ENCODE results near the gene SNX25.
A peak's percentile ranks its signal among the peaks of the same experiment; 100 is the strongest.

SNX25 gene

DNA sequence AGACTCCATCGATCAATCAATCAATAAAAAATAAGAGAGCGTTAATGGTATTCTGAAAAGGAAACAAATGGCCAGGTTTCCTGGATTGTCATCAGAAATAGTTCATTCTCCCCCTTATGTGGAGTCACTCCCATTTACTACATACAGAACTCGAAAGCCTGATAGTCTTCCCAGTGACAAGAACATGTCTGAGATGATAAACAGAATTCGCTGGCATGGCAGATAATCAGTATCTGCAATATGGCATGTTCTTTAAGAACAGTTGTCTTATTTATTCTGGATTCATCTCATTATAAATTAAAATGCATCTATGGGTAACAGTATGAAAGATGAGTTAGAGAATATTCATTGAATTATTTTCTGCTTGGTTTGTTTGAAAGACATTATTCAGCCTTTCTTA lies 124.9 kb downstream of the SNX25 start:
- H3K9me3 ChIP-seq (ENCODE audit: control extremely low read depth in 1 of 5, control insufficient read depth in 4 of 5, insufficient read depth in 2 of 5, low read depth in 1 of 5, low read length in 4 of 5): peaks cover 0 to 4% (median 3%) of the 10 kb centered on the region in 5 experiments
- WGBS (ENCODE audit: insufficient coverage): 100% methylated on average over 1 of the region's 4 CpGs
- ChIA-PET POLR2A (no interaction called here), CTCF (no interaction called here)
- H3K4me3 ChIP-seq (ENCODE audit: control insufficient read depth in 1 of 7, extremely low read depth in 1 of 7, insufficient read depth in 4 of 7, low read depth in 2 of 7, low read length in 6 of 7): no peak overlapping the region
- no peak for DNase-seq
- no peaks in the 10 kb centered on the region for H3K27me3 ChIP-seq (replicated peaks in 2 of 5; ENCODE audit: control insufficient read depth in 4 of 5, insufficient read depth in 5 of 5, low read length in 4 of 5)
- H3K27ac ChIP-seq (ENCODE audit: insufficient read depth in 1 of 2, low read depth in 1 of 2, low read length in 2 of 2, poor library complexity in 1 of 2, severe bottlenecking in 2 of 2): no peak overlapping the region
- no peaks in the 10 kb centered on the region for H3K4me1 ChIP-seq (ENCODE audit: control extremely low read depth in 1 of 4, control insufficient read depth in 4 of 4, insufficient read depth in 4 of 4, low read length in 3 of 4)
- H3K36me3 ChIP-seq (ENCODE audit: control insufficient read depth in 4 of 4, insufficient read depth in 4 of 4, low read length in 3 of 4): no peaks in the 10 kb centered on the region

- Histone ChIP-seq H3K27me3 (replicated peaks in 2 of 5; ENCODE audit: control insufficient read depth in 4 of 5, insufficient read depth in 5 of 5, low read length in 4 of 5) (no peaks in the 10 kb centered on the region), H3K4me1 (ENCODE audit: control extremely low read depth in 1 of 4, control insufficient read depth in 4 of 4, insufficient read depth in 4 of 4, low read length in 3 of 4) (no peaks in the 10 kb centered on the region), H3K9me3 (ENCODE audit: control extremely low read depth in 1 of 5, control insufficient read depth in 4 of 5, insufficient read depth in 2 of 5, low read depth in 1 of 5, low read length in 4 of 5) (no peaks in the 10 kb centered on the region), H3K36me3 (ENCODE audit: control insufficient read depth in 4 of 4, insufficient read depth in 4 of 4, low read length in 3 of 4) (no peaks in the 10 kb centered on the region), H3K4me3 (ENCODE audit: control insufficient read depth in 1 of 7, extremely low read depth in 1 of 7, insufficient read depth in 4 of 7, low read depth in 2 of 7, low read length in 6 of 7) (no peak overlapping the region), H3K27ac (ENCODE audit: insufficient read depth in 1 of 2, low read depth in 1 of 2, low read length in 2 of 2, poor library complexity in 1 of 2, severe bottlenecking in 2 of 2) (no peak overlapping the region)
- CTCF ChIA-PET: no interaction called here
- 100% methylated on average over 1 of the region's 1 CpG for WGBS (ENCODE audit: insufficient coverage)
- DNase-seq: no peak
- POLR2A ChIA-PET: interaction anchor here (0.6 kb wide), 1 partner anchor 9 kb away, joined by 3 read pairs; no protein-coding TSS in a partner anchor
These were observed 126.2 kb downstream of the SNX25 start for GRCh38 chr4:185335579-185335978.

DNA sequence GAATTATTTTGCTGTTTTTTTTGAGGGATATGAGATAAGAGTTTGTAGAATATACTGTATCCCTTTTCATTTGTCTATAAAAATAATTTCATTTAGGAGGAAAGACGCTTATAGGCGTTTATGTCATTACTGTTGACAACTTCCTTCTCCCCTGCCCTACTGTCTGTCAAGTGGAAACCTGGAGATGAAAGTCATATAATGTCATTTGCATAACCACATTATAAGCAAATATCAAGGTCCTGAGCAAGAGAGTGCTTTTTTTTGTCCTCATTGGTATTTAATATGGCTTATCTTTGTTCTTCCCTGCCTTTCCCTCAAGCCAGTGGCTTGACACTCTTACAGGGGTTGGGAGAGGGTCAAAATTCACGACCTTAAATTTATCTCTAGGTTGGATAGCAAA lies 130.5 kb downstream of the SNX25 start:
- ChIA-PET POLR2A (no interaction called here), CTCF (no interaction called here)
- no peaks in the 10 kb centered on the region for H3K36me3 ChIP-seq (ENCODE audit: control insufficient read depth in 4 of 4, insufficient read depth in 4 of 4, low read length in 3 of 4)
- no peaks in the 10 kb centered on the region for H3K27me3 ChIP-seq (replicated peaks in 2 of 5; ENCODE audit: control insufficient read depth in 4 of 5, insufficient read depth in 5 of 5, low read length in 4 of 5)
- H3K4me1 ChIP-seq (ENCODE audit: control extremely low read depth in 1 of 4, control insufficient read depth in 4 of 4, insufficient read depth in 4 of 4, low read length in 3 of 4): peaks cover 0 to 7% (median 2%) of the 10 kb centered on the region in 4 experiments
- DNase-seq: no peak
- no peak overlapping the region for H3K4me3 ChIP-seq (ENCODE audit: control insufficient read depth in 1 of 7, extremely low read depth in 1 of 7, insufficient read depth in 4 of 7, low read depth in 2 of 7, low read length in 6 of 7)
- 100% methylated on average over 1 of the region's 3 CpGs for WGBS (ENCODE audit: insufficient coverage)
- H3K27ac ChIP-seq (ENCODE audit: insufficient read depth in 1 of 2, low read depth in 1 of 2, low read length in 2 of 2, poor library complexity in 1 of 2, severe bottlenecking in 2 of 2): no peak overlapping the region
- no peaks in the 10 kb centered on the region for H3K9me3 ChIP-seq (ENCODE audit: control extremely low read depth in 1 of 5, control insufficient read depth in 4 of 5, insufficient read depth in 2 of 5, low read depth in 1 of 5, low read length in 4 of 5)

DNA sequence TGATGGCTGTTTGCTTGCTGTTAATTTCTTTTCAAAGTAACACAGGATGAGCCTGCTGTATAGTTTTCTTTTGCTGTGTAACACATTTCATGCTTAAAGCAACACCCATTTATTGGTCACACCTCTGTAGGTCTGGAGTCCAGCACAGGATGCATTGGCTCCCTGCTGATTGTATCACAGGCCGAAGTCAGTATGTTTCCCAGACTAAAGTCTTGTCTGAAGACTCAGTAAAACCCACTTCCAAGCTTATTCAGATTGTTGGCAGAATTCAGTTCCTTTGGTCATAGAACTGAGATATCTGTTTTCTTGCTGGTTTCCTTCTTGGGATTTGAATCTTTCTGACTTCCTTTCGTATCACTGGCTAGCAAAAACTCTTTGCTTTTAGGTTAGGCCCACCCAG lies 132.0 kb downstream of the SNX25 start:
- no peak overlapping the region for H3K4me3 ChIP-seq (ENCODE audit: control insufficient read depth in 1 of 7, extremely low read depth in 1 of 7, insufficient read depth in 4 of 7, low read depth in 2 of 7, low read length in 6 of 7)
- H3K27me3 ChIP-seq (replicated peaks in 2 of 5; ENCODE audit: control insufficient read depth in 4 of 5, insufficient read depth in 5 of 5, low read length in 4 of 5): no peaks in the 10 kb centered on the region
- H3K36me3 ChIP-seq (ENCODE audit: control insufficient read depth in 4 of 4, insufficient read depth in 4 of 4, low read length in 3 of 4): no peaks in the 10 kb centered on the region
- H3K9me3 ChIP-seq (ENCODE audit: control extremely low read depth in 1 of 5, control insufficient read depth in 4 of 5, insufficient read depth in 2 of 5, low read depth in 1 of 5, low read length in 4 of 5): no peaks in the 10 kb centered on the region
- no peak for DNase-seq
- ChIA-PET CTCF (no interaction called here), POLR2A (no interaction called here)
- no peak overlapping the region for H3K27ac ChIP-seq (ENCODE audit: insufficient read depth in 1 of 2, low read depth in 1 of 2, low read length in 2 of 2, poor library complexity in 1 of 2, severe bottlenecking in 2 of 2)
- 83% methylated on average over 1 of the region's 2 CpGs for WGBS (ENCODE audit: insufficient coverage)
- peaks cover 0 to 11% (median 2%) of the 10 kb centered on the region in 4 experiments for H3K4me1 ChIP-seq (ENCODE audit: control extremely low read depth in 1 of 4, control insufficient read depth in 4 of 4, insufficient read depth in 4 of 4, low read length in 3 of 4)

DNA sequence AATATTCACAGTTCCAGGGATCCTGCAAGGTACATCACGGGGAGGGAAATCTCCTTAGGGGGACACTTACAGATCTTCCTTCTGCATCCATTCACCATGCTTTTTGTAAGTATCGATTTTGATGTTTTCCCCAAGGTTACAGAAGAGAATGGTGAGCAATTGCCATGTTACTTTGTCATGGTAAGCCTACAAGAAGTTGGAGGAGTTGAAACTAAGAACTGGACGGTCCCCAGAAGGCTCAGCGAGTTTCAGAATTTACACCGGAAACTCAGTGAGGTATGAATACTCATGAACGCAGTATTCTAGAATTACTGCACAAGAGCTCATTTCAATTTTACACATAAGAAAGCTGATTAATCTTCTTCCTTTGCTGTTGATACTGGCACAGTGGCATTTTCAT lies 132.4 kb downstream of the SNX25 start:
- ChIA-PET CTCF (no interaction called here), POLR2A (no interaction called here)
- no peak overlapping the region for H3K4me3 ChIP-seq (ENCODE audit: control insufficient read depth in 1 of 7, extremely low read depth in 1 of 7, insufficient read depth in 4 of 7, low read depth in 2 of 7, low read length in 6 of 7)
- H3K27me3 ChIP-seq (replicated peaks in 2 of 5; ENCODE audit: control insufficient read depth in 4 of 5, insufficient read depth in 5 of 5, low read length in 4 of 5): no peaks in the 10 kb centered on the region
- WGBS (ENCODE audit: insufficient coverage): 96% methylated on average over 5 of the region's 6 CpGs
- H3K4me1 ChIP-seq (ENCODE audit: control extremely low read depth in 1 of 4, control insufficient read depth in 4 of 4, insufficient read depth in 4 of 4, low read length in 3 of 4): peaks cover 0 to 11% (median 2%) of the 10 kb centered on the region in 4 experiments
- no peaks in the 10 kb centered on the region for H3K9me3 ChIP-seq (ENCODE audit: control extremely low read depth in 1 of 5, control insufficient read depth in 4 of 5, insufficient read depth in 2 of 5, low read depth in 1 of 5, low read length in 4 of 5)
- H3K27ac ChIP-seq (ENCODE audit: insufficient read depth in 1 of 2, low read depth in 1 of 2, low read length in 2 of 2, poor library complexity in 1 of 2, severe bottlenecking in 2 of 2): no peak overlapping the region
- H3K36me3 ChIP-seq (ENCODE audit: control insufficient read depth in 4 of 4, insufficient read depth in 4 of 4, low read length in 3 of 4): no peaks in the 10 kb centered on the region
- DNase-seq: no peak

- Histone ChIP-seq H3K27me3 (replicated peaks in 2 of 5; ENCODE audit: control insufficient read depth in 4 of 5, insufficient read depth in 5 of 5, low read length in 4 of 5) (no peaks in the 10 kb centered on the region), H3K36me3 (ENCODE audit: control insufficient read depth in 4 of 4, insufficient read depth in 4 of 4, low read length in 3 of 4) (no peaks in the 10 kb centered on the region), H3K27ac (ENCODE audit: insufficient read depth in 1 of 2, low read depth in 1 of 2, low read length in 2 of 2, poor library complexity in 1 of 2, severe bottlenecking in 2 of 2) (no peak overlapping the region), H3K4me1 (ENCODE audit: control extremely low read depth in 1 of 4, control insufficient read depth in 4 of 4, insufficient read depth in 4 of 4, low read length in 3 of 4) (peaks cover 0 to 11% (median 2%) of the 10 kb centered on the region in 4 experiments), H3K4me3 (ENCODE audit: control insufficient read depth in 1 of 7, extremely low read depth in 1 of 7, insufficient read depth in 4 of 7, low read depth in 2 of 7, low read length in 6 of 7) (no peak overlapping the region), H3K9me3 (ENCODE audit: control extremely low read depth in 1 of 5, control insufficient read depth in 4 of 5, insufficient read depth in 2 of 5, low read depth in 1 of 5, low read length in 4 of 5) (no peaks in the 10 kb centered on the region)
- 64% methylated on average over 11 of the region's 15 CpGs for WGBS (ENCODE audit: insufficient coverage)
- ChIA-PET POLR2A (no interaction called here), CTCF (no interaction called here)
- peak in 1 of 3 donors; percentile 9 for DNase-seq
These were observed 134.6 kb downstream of the SNX25 start for GRCh38 chr4:185343726-185344581.

- DNase-seq: no peak
- H3K4me3 ChIP-seq (ENCODE audit: control insufficient read depth in 1 of 7, extremely low read depth in 1 of 7, insufficient read depth in 4 of 7, low read depth in 2 of 7, low read length in 6 of 7): no peak overlapping the region
- WGBS (ENCODE audit: insufficient coverage): 40% methylated on average over 2 of the region's 6 CpGs
- CTCF ChIA-PET: no interaction called here
- no peaks in the 10 kb centered on the region for H3K9me3 ChIP-seq (ENCODE audit: control extremely low read depth in 1 of 5, control insufficient read depth in 4 of 5, insufficient read depth in 2 of 5, low read depth in 1 of 5, low read length in 4 of 5)
- POLR2A ChIA-PET: interaction anchor here (0.6 kb wide), 1 partner anchor 10 kb away, joined by 3 read pairs; no protein-coding TSS in a partner anchor
- no peaks in the 10 kb centered on the region for H3K27me3 ChIP-seq (replicated peaks in 2 of 5; ENCODE audit: control insufficient read depth in 4 of 5, insufficient read depth in 5 of 5, low read length in 4 of 5)
- no peak overlapping the region for H3K27ac ChIP-seq (ENCODE audit: insufficient read depth in 1 of 2, low read depth in 1 of 2, low read length in 2 of 2, poor library complexity in 1 of 2, severe bottlenecking in 2 of 2)
- H3K4me1 ChIP-seq (ENCODE audit: control extremely low read depth in 1 of 4, control insufficient read depth in 4 of 4, insufficient read depth in 4 of 4, low read length in 3 of 4): peaks cover 0 to 11% (median 2%) of the 10 kb centered on the region in 4 experiments
- H3K36me3 ChIP-seq (ENCODE audit: control insufficient read depth in 4 of 4, insufficient read depth in 4 of 4, low read length in 3 of 4): no peaks in the 10 kb centered on the region
These were observed 135.5 kb downstream of the SNX25 start for GRCh38 chr4:185344743-185345538.
